GM19035 (cell line): Measurements from ENCODE around the gene KTI12.

Experiments
- ATAC-seq: cut with Tn5 transposase; IDR thresholded peaks from one replicate; pipeline ENCODE4 v1.9.1; 2021; ENCODE audit not compliant: unreplicated experiment

The KTI12 gene

DNA sequence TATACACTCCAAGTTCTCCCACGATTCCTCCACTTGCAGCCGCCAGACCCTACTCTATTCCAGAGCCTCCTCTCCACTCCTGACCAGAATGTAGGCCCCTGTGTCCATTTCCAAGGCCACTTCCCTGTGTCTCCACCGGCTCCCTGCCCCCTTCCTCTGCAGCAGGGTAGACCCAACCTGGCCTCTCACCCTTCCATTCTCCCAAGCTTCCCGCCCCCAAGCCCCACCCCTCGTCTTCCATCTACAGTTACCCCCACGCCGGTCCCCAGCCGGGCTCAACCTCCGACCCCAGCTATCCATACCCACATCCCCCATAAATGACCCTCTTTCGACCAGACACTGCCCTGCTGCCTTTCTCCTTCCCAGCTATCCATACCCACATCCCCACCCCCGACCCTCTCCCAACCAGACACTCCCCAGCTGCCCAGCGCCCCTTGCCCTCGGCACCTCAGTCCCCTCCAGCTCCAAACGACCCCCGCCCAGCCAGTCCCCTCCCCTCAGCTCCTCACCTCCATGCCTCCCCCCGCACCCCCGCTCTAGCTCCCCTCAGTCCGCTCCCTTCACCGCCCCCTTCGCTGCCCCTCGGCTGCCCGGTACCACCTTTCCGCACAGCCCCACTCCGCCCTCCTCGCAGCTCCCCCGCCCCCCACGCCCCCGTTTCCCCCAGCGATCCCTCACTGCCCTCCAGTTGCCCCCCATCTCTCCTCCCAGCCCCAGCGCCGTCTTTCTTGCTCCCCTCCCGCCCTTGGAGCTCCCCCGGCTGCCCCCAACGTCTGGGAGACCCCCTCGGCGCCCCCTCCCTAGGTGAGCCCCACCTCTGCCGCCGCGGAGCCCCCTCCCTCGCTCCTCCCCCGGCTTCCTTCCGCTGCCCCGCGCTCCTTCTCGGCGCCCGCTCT, 43.8 kb downstream of the KTI12 start:
- ATAC-seq: no peak

DNA sequence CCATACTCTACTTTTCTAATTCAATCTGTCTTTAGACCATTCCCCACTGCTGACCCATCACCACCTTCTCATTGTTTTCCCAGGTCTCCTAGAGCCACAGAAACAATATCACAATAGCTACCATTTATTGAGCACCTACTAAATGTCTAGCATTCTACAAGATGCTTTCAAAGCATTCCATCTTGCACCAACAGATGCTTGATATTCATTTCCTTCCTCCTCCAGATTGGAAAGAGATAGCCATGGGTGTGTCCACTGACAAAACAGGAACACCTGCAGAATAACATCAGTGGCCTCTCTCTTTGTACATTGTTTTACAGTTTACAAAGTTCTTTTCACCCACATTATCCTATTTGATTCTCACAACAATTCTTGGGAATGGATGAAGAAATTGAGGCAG, 45.4 kb downstream of the KTI12 start:
- no peak for ATAC-seq

DNA sequence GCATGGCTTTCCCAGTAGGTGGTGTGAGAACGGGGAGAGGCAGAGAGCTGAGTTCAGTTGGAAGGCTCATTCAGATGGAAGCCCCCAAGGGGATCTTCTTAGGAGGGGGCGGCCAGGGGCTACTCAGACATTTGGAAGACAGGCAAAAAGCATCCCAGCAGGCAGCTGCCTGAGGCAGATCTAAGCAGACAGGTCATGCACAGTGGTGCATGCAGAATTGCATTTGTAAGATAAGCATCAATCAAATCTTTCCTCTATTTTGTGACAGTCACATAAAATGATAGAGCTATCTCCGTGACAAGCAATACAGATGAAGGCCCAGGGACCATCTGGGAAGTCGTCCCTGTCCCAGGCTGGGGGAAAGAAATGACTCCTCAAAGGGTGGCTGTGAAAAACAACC, 46.9 kb downstream of the KTI12 start:
- ATAC-seq: no peak

DNA sequence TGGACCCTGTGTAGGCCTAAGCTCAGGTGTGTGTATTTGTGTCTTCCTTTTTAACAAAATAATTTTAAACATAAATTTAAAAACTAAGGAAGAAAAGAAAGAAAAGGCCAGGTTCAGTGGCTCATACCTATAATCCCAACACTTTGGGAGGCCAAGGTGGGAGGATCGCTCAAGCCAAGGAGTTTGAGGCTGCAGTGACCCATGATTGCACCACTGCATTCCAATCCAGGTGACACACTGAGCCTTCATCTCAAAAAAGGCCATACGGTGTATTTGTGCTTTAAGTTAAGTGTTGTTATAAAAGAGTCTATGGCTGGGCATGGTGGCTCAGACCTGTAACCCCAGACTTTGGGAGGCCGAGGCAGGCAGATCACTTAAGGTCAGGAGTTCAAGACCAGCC, 51.4 kb downstream of the KTI12 start:
- ATAC-seq: no peak
